HTERT RPE-1 (cell line): Measurements from ENCODE around the gene SH3RF2.
"Not testable (repeated sequence)": the region's sequence is repeated elsewhere in the genome, so short reads cannot be mapped to it uniquely, and the experiment has no call there.

Source experiments
- in situ Hi-C: fragments of 300-500 bp; cut with MboI; formaldehyde crosslinking; loops from 4 replicates; pipeline ENCODE4 v1.14.3; 2020; ENCODE audit warnings: low sequenced_read_pairs

The SH3RF2 gene

GRCh38 chr5:145947581-145947980, 11.2 kb downstream of the SH3RF2 start:
- in situ Hi-C loops, result no loop called here

- in situ Hi-C loops, result no loop called here
Measured at GRCh38 chr5:145948047-145948446, 11.7 kb downstream of the SH3RF2 start.

- in situ Hi-C loops, result no loop called here
Measured at GRCh38 chr5:145948921-145949320, 12.5 kb downstream of the SH3RF2 start.

- in situ Hi-C loops, result no loop called here
Measured at GRCh38 chr5:145949474-145949873, 13.1 kb downstream of the SH3RF2 start.

GRCh38 chr5:145951071-145951470, 14.7 kb downstream of the SH3RF2 start:
- in situ Hi-C loops, result no loop called here

- in situ Hi-C loops, result no loop called here
Measured at GRCh38 chr5:145953202-145953601, 16.8 kb downstream of the SH3RF2 start.

- in situ Hi-C loops, result not testable (repeated sequence)
Measured at GRCh38 chr5:145954140-145954539, 17.8 kb downstream of the SH3RF2 start.

- in situ Hi-C loops, result no loop called here
Measured at GRCh38 chr5:145957388-145957787, 21.0 kb downstream of the SH3RF2 start.

- in situ Hi-C loops, result no loop called here
Measured at GRCh38 chr5:145958436-145958835, 22.1 kb downstream of the SH3RF2 start.

- in situ Hi-C loops, result no loop called here
Measured at GRCh38 chr5:145960166-145960565, 23.8 kb downstream of the SH3RF2 start.

GRCh38 chr5:145960848-145961600, 24.6 kb downstream of the SH3RF2 start:
- in situ Hi-C loops, result no loop called here

GRCh38 chr5:145962001-145962400, 25.6 kb downstream of the SH3RF2 start:
- in situ Hi-C loops, result no loop called here

GRCh38 chr5:145964008-145964407, 27.6 kb downstream of the SH3RF2 start:
- in situ Hi-C loops, result not testable (repeated sequence)

- in situ Hi-C loops, result no loop called here
Measured at GRCh38 chr5:145965804-145966203, 29.4 kb downstream of the SH3RF2 start.

GRCh38 chr5:145967296-145967695, 30.9 kb downstream of the SH3RF2 start:
- in situ Hi-C loops, result no loop called here

- in situ Hi-C loops, result no loop called here
Measured at GRCh38 chr5:145968970-145969713, 32.8 kb downstream of the SH3RF2 start.

- in situ Hi-C loops, result no loop called here
Measured at GRCh38 chr5:145969714-145970092, 33.3 kb downstream of the SH3RF2 start.

- in situ Hi-C loops, result no loop called here
Measured at GRCh38 chr5:145971108-145971507, 34.7 kb downstream of the SH3RF2 start.

GRCh38 chr5:145971701-145972100, 35.3 kb downstream of the SH3RF2 start:
- in situ Hi-C loops, result no loop called here

- in situ Hi-C loops, result no loop called here
Measured at GRCh38 chr5:145975001-145975360, 38.6 kb downstream of the SH3RF2 start.

GRCh38 chr5:145975361-145976066, 39.1 kb downstream of the SH3RF2 start:
- in situ Hi-C loops, result no loop called here
